Caco-2 (cell line): ENCODE measurements around the gene PHF1. TPM values are rescaled to one million over a fixed set of nuclear protein-coding genes. Genes with fewer than 3 reads are reported as not detected.
"Not testable (repeated sequence)": the region's sequence is repeated elsewhere in the genome, so short reads cannot be mapped to it uniquely, and the experiment has no call there.

ENCODE experiments used
- BruUV-seq: library from RNA; stranded (reverse); fragments of 400-500 nt; replicated peaks from 2 replicates; lab custom pipeline; 2021; lab: Mats Ljungman, UMichigan
- CTCF ChIA-PET: fragments of 300-600 bp; sonication (Branson Sonifier 250); formaldehyde crosslinking; loops from one replicate; lab custom pipeline; 2022; ENCODE audit warnings: antibody characterized with exemption; lab: Charles Lee
- POLR2A ChIA-PET: fragments of 300-600 bp; sonication (Branson Sonifier 250); formaldehyde crosslinking; loops from one replicate; lab custom pipeline; 2022; ENCODE audit warnings: antibody characterized with exemption; lab: Charles Lee
- DNase-seq, 2 experiments: peaks; one replicate each; pipeline versions ENCODE4 v3.0.0 to v3.0.0-alpha.2; 2020 to 2022
- H3K27me3 ChIP-seq: replicated peaks from 2 replicates; pipeline ENCODE4 v1.6.0; 2011; ENCODE audit warnings: low read length; ENCODE audit not compliant: control insufficient read depth, insufficient read depth
- H3K36me3 ChIP-seq: 2 replicates; pipeline ENCODE4 v1.5.1; 2011; ENCODE audit warnings: low read length; ENCODE audit not compliant: control insufficient read depth, insufficient read depth
- H3K4me1 ChIP-seq: fragments of 250-450 bp; sonication (Bioruptor Pico); 2 replicates; pipeline ENCODE4 v1.5.1; 2020; ENCODE audit warnings: mild to moderate bottlenecking
- H3K4me3 ChIP-seq: 2 replicates; pipeline ENCODE4 v1.5.1; 2011; ENCODE audit warnings: low read depth, mild to moderate bottlenecking, control low read depth, low read length
- H3K9me3 ChIP-seq: fragments of 250-450 bp; sonication (Bioruptor Pico); 2 replicates; pipeline ENCODE4 v1.5.1; 2020; ENCODE audit warnings: mild to moderate bottlenecking, moderate library complexity
- H3K27ac Mint-ChIP-seq: one replicate; pipeline ENCODE4 v1.8.0; 2022; ENCODE audit warnings: mixed read lengths; ENCODE audit not compliant: unreplicated experiment
- H3K27me3 Mint-ChIP-seq: one replicate; pipeline ENCODE4 v1.8.0; 2022; ENCODE audit warnings: mixed read lengths; ENCODE audit not compliant: insufficient read depth, unreplicated experiment
- H3K36me3 Mint-ChIP-seq: one replicate; pipeline ENCODE4 v1.8.0; 2022; ENCODE audit warnings: mild to moderate bottlenecking, mixed read lengths; ENCODE audit not compliant: insufficient read depth, unreplicated experiment
- H3K4me1 Mint-ChIP-seq: one replicate; pipeline ENCODE4 v1.8.0; 2022; ENCODE audit warnings: low read depth, mixed read lengths; ENCODE audit not compliant: unreplicated experiment
- H3K4me3 Mint-ChIP-seq: one replicate; pipeline ENCODE4 v1.8.0; 2022; ENCODE audit warnings: mild to moderate bottlenecking, moderate library complexity, mixed read lengths; ENCODE audit not compliant: unreplicated experiment
- H3K9me3 Mint-ChIP-seq: one replicate; pipeline ENCODE4 v1.8.0; 2022; ENCODE audit warnings: mixed read lengths; ENCODE audit not compliant: unreplicated experiment
- intact Hi-C: fragments of 100-400 bp; cut with micrococcal nuclease; formaldehyde crosslinking; loops from one replicate; pipeline ENCODE4 v1.10.0; 2022; ENCODE audit not compliant: unreplicated experiment
- total RNA-seq: library from RNA; stranded (reverse); gene quantifications from 2 replicates; pipeline ENCODE4 v1.2.3, GENCODE V29; 2022
- TF ChIP-seq, protein P1 (sequence below), 2 experiments: fragments of 200-600 bp in 1 of 2; IDR thresholded peaks; 1 replicate in 1 of 2; 2 replicates in 1 of 2; pipeline versions ENCODE4 v1.5.1 to v1.8.0; 2011 to 2022; ENCODE audit warnings: antibody characterized with exemption in 1 of 2, control low read depth in 1 of 2, inconsistent platforms in 1 of 2, low read depth in 1 of 2, low read length in 1 of 2, mild to moderate bottlenecking in 1 of 2, moderate library complexity in 1 of 2; ENCODE audit not compliant: insufficient read depth in 1 of 2, severe bottlenecking in 1 of 2, unreplicated experiment in 1 of 2

Gene PHF1
- total RNA-seq, 1 experiment from 2014 or later = 26.4 TPM

DNA sequence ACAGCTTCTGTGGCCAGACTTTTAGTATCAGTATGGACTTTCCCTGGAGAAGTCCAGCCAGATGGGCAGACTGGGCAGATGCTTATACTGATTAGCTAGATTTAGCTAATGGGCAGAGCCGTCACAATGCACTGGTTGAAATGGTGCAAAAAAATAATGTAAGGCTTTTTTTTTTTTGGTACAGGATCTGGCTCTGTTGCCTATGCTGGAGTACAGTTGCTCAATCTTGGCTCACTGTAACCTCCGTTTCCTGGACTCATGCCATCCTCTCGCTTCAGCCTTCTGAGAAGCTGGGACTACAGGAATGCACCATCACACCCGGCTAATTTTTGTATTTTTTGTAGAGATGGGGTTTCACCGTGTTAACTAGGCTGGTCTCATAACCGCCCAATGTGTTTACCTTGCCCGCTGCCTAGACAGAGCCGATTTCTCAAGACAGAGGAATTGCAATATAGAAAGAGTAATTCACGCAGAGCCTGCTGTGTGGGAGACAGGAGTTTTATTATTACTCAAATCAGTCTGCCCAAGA is 35.6 kb upstream of the PHF1 start:
- no peak overlapping the region for H3K4me3 ChIP-seq
- DNase-seq = no peak
- Mint-ChIP-seq H3K27ac (no peak overlapping the region), H3K36me3 (no peaks in the 10 kb centered on the region), H3K4me3 (no peak overlapping the region), H3K4me1 (peaks cover 8% of the 10 kb centered on the region), H3K9me3 (no peaks in the 10 kb centered on the region), H3K27me3 (no peaks in the 10 kb centered on the region)
- ChIA-PET CTCF (interaction anchor here (0.6 kb wide), 1 partner anchor 35 kb away, joined by 3 read pairs; no protein-coding TSS in a partner anchor), POLR2A (no interaction called here)
- peaks cover 7% of the 10 kb centered on the region; the same call in 1 of the 2 replicates for H3K4me1 ChIP-seq
- H3K36me3 ChIP-seq = no peaks in the 10 kb centered on the region
- H3K27me3 ChIP-seq = no peaks in the 10 kb centered on the region
- intact Hi-C loops = no loop called here
- BruUV-seq = no TSS peak
- TF ChIP-seq, protein P1, sequence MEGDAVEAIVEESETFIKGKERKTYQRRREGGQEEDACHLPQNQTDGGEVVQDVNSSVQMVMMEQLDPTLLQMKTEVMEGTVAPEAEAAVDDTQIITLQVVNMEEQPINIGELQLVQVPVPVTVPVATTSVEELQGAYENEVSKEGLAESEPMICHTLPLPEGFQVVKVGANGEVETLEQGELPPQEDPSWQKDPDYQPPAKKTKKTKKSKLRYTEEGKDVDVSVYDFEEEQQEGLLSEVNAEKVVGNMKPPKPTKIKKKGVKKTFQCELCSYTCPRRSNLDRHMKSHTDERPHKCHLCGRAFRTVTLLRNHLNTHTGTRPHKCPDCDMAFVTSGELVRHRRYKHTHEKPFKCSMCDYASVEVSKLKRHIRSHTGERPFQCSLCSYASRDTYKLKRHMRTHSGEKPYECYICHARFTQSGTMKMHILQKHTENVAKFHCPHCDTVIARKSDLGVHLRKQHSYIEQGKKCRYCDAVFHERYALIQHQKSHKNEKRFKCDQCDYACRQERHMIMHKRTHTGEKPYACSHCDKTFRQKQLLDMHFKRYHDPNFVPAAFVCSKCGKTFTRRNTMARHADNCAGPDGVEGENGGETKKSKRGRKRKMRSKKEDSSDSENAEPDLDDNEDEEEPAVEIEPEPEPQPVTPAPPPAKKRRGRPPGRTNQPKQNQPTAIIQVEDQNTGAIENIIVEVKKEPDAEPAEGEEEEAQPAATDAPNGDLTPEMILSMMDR (IDR thresholded peaks at IDR 0.05; ENCODE audit: insufficient read depth in 1 of 2, low read depth in 1 of 2, low read length in 1 of 2, severe bottlenecking in 1 of 2, unreplicated experiment in 1 of 2) = no peak
- no peaks in the 10 kb centered on the region for H3K9me3 ChIP-seq

DNA sequence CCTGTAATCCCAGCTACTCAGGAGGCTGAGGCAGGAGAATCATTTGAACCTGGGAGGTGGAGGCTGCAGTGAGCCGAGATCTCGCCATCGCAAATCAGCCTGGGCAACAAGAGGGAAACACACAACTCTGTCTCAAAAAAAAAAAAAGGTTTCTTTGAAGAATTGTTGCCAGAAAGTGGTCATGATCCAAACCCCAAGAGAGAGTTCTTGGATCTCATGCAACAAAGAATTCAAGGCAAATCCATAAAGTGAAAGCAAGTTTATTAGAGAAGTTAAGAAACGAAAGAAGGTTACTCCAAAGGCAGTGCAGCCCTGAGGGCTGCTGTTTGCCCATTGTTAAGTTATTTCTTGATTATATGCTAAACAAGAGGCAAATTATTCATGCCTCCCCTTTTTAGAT is 33.6 kb upstream of the PHF1 start:
- ChIA-PET CTCF (no interaction called here), POLR2A (no interaction called here)
- intact Hi-C loops = no loop called here
- peaks cover 8% of the 10 kb centered on the region for H3K4me1 Mint-ChIP-seq
- H3K36me3 Mint-ChIP-seq = no peaks in the 10 kb centered on the region
- H3K36me3 ChIP-seq = no peaks in the 10 kb centered on the region
- H3K4me3 Mint-ChIP-seq = no peak overlapping the region
- no peak for DNase-seq
- no peak overlapping the region for H3K27ac Mint-ChIP-seq
- no peaks in the 10 kb centered on the region for H3K27me3 ChIP-seq
- H3K4me3 ChIP-seq = no peak overlapping the region
- H3K9me3 Mint-ChIP-seq = no peaks in the 10 kb centered on the region
- BruUV-seq = no TSS peak
- H3K27me3 Mint-ChIP-seq = no peaks in the 10 kb centered on the region
- peaks cover 7% of the 10 kb centered on the region; the same call in 1 of the 2 replicates for H3K4me1 ChIP-seq
- TF ChIP-seq, protein P1 (IDR thresholded peaks at IDR 0.05; ENCODE audit: insufficient read depth in 1 of 2, low read depth in 1 of 2, low read length in 1 of 2, severe bottlenecking in 1 of 2, unreplicated experiment in 1 of 2) = no peak
- H3K9me3 ChIP-seq = no peaks in the 10 kb centered on the region

DNA sequence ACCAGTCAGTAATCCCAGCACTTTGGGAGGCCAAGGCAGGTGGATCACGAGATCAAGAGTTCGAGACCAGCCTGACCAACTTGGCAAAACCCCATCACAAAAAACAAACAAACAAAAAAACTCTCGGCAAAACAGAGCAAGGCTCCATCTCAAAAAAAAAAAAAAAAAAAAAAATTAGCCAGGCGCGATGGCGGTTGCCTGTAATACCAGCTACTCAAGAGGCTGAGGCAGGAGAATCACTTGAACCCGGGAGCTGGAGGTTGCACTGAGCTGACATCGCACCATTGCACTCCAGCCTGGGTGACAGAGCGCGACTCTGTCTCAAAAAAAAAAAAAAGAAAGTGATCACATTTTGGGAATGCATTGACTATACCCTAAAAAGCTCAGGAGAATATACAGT is 31.6 kb upstream of the PHF1 start:
- H3K4me3 Mint-ChIP-seq, H3K27me3 ChIP-seq, H3K36me3 Mint-ChIP-seq, H3K27ac Mint-ChIP-seq, H3K4me1 Mint-ChIP-seq, intact Hi-C loops, H3K4me1 ChIP-seq, H3K9me3 ChIP-seq, DNase-seq, H3K27me3 Mint-ChIP-seq, H3K9me3 Mint-ChIP-seq, H3K4me3 ChIP-seq, POLR2A ChIA-PET, CTCF ChIA-PET, H3K36me3 ChIP-seq, BruUV-seq: not testable (repeated sequence)
